HepG2 (cell line): ENCODE data around the gene PIGA. TPM values are rescaled to one million over a fixed set of nuclear protein-coding genes. Genes with fewer than 3 reads are reported as not detected.

Source experiments
- ATAC-seq: fragments of 200-7000 bp; cut with Tn5 transposase; 3 replicates; pipeline ENCODE4 v1.9.1; 2020; ENCODE audit warnings: mild to moderate bottlenecking, moderate library complexity
- BruUV-seq: library from RNA; stranded (reverse); fragments of 400-500 nt; replicated peaks from 2 replicates; lab custom pipeline; 2021; lab: Mats Ljungman, UMichigan
- CTCF ChIA-PET: fragments of 300-600 bp; formaldehyde crosslinking; extraction: SDS; loops from one replicate; lab custom pipeline; 2021; ENCODE audit warnings: low total read pairs, inconsistent platforms, low intra/inter-chr PET ratio; lab: Yijun Ruan, JAX
- POLR2A ChIA-PET: fragments of 350-600 bp; sonication (Branson Sonifier 250); formaldehyde crosslinking; loops from one replicate; lab custom pipeline; 2020; ENCODE audit warnings: antibody characterized with exemption, inconsistent platforms; lab: Yijun Ruan, JAX
- DNase-seq: peaks from one replicate; pipeline ENCODE4 v3.0.0-alpha.2; 2015; ENCODE audit warnings: low spot score
- FAIRE-seq: peaks from 3 replicates; lab custom pipeline; 2011; peaks lifted over from hg19 to GRCh38; lab: Jason Lieb, UNC
- H2AFZ ChIP-seq: one replicate; pipeline ENCODE4 v1.6.1; 2011; ENCODE audit warnings: low read length, inconsistent platforms
- H3K27ac ChIP-seq: fragments of 300-600 bp; 3 replicates; pipeline ENCODE4 v1.8.0; 2011; ENCODE audit warnings: mixed run types, mild to moderate bottlenecking, mixed read lengths, low read length, inconsistent platforms; ENCODE audit not compliant: insufficient read depth; ENCODE audit errors: extremely low read length
- H3K27me3 ChIP-seq, 2 experiments: fragments of 200-600 bp in 1 of 2; 2 replicates in 1 of 2; 3 replicates in 1 of 2; pipeline versions ENCODE4 v1.6.0 to v1.8.0; 2011; ENCODE audit warnings: low read length in 2 of 2, mild to moderate bottlenecking in 2 of 2, moderate library complexity in 2 of 2, inconsistent platforms in 1 of 2; ENCODE audit not compliant: insufficient read depth in 2 of 2, control insufficient read depth in 1 of 2
- H3K36me3 ChIP-seq, 2 experiments: fragments of 200-600 bp in 1 of 2; replicated peaks in 1 of 2; 2 replicates in 1 of 2; 3 replicates in 1 of 2; pipeline versions ENCODE4 v1.5.1 to v1.8.0; 2011; ENCODE audit warnings: low read length in 2 of 2, inconsistent platforms in 1 of 2; ENCODE audit not compliant: insufficient read depth in 2 of 2, control insufficient read depth in 1 of 2
- H3K4me1 ChIP-seq: 2 replicates; pipeline ENCODE4 v1.5.1; 2012; ENCODE audit warnings: low read length, inconsistent platforms; ENCODE audit not compliant: insufficient read depth
- H3K4me2 ChIP-seq: 2 replicates; pipeline ENCODE4 v1.6.0; 2011; ENCODE audit warnings: low read depth, low read length, inconsistent platforms
- H3K4me3 ChIP-seq, 3 experiments: fragments of 200-600 bp in 1 of 3; sonication (generic), shearing (Covaris generic) in 1 of 3; replicated peaks in 1 of 3; 2 replicates each; pipeline ENCODE4 v1.5.1; 2011 to 2016; ENCODE audit warnings: low read length in 3 of 3, inconsistent platforms in 2 of 3, low read depth in 2 of 3, mild to moderate bottlenecking in 2 of 3, control low read depth in 1 of 3, mixed read lengths in 1 of 3; ENCODE audit not compliant: insufficient read depth in 1 of 3
- H3K79me2 ChIP-seq: one replicate; pipeline ENCODE4 v1.6.1; 2011; ENCODE audit warnings: low read length, inconsistent platforms; ENCODE audit not compliant: insufficient read depth
- H3K9ac ChIP-seq: 2 replicates; pipeline ENCODE4 v1.6.0; 2011; ENCODE audit warnings: mild to moderate bottlenecking, low read depth, low read length, inconsistent platforms; ENCODE audit not compliant: insufficient read depth
- H3K9me3 ChIP-seq: 2 replicates; pipeline ENCODE4 v1.5.1; 2012; ENCODE audit warnings: mild to moderate bottlenecking, low read length
- H4K20me1 ChIP-seq: 2 replicates; pipeline ENCODE4 v1.6.0; 2011; ENCODE audit warnings: inconsistent platforms, mild to moderate bottlenecking, low read length, moderate library complexity; ENCODE audit not compliant: insufficient read depth
- ARNTL ChIP-seq: sonication (generic); formaldehyde crosslinking; IDR thresholded peaks from 2 replicates; pipeline ENCODE4 v1.4.0; 2020; ENCODE audit warnings: mild to moderate bottlenecking, missing genetic modification reagents
- GMEB2 ChIP-seq: IDR thresholded peaks from 2 replicates; pipeline ENCODE4 v1.6.1; 2016; ENCODE audit warnings: missing biosample characterization, missing genetic modification reagents, low read depth
- HES4 ChIP-seq: sonication (generic); formaldehyde crosslinking; IDR thresholded peaks from 2 replicates; pipeline ENCODE4 v1.9.0; 2021; ENCODE audit warnings: mild to moderate bottlenecking, missing genetic modification reagents, borderline replicate concordance
- HNRNPLL ChIP-seq: fragments of 200-400 bp; formaldehyde crosslinking; IDR thresholded peaks from 2 replicates; pipeline ENCODE4 v1.6.1; 2017; ENCODE audit warnings: mild to moderate bottlenecking, low read depth, low read length; ENCODE audit not compliant: poor library complexity, severe bottlenecking
- IKZF1 ChIP-seq: fragments of 450-650 bp; IDR thresholded peaks from 2 replicates; pipeline ENCODE4 v1.7.1; 2016
- MAF1 ChIP-seq: sonication (generic); formaldehyde crosslinking; IDR thresholded peaks from 2 replicates; pipeline ENCODE4 v1.5.0; 2020; ENCODE audit warnings: missing genetic modification reagents, borderline replicate concordance
- MLLT10 ChIP-seq: sonication (generic); formaldehyde crosslinking; IDR thresholded peaks from 2 replicates; pipeline ENCODE4 v1.4.0; 2020; ENCODE audit warnings: missing genetic modification reagents
- NR0B2 ChIP-seq: sonication (generic); formaldehyde crosslinking; IDR thresholded peaks from 2 replicates; pipeline ENCODE4 v1.4.0; 2020; ENCODE audit warnings: mild to moderate bottlenecking, missing genetic modification reagents
- NR1H2 ChIP-seq: sonication (generic); formaldehyde crosslinking; IDR thresholded peaks from 2 replicates; pipeline ENCODE4 v1.8.1; 2022; ENCODE audit warnings: low read depth, missing genetic modification reagents, borderline replicate concordance
- SATB2 ChIP-seq: sonication (generic); formaldehyde crosslinking; IDR thresholded peaks from 2 replicates; pipeline ENCODE4 v1.5.0; 2020; ENCODE audit warnings: missing genetic modification reagents
- ZBTB42 ChIP-seq: sonication (generic); formaldehyde crosslinking; IDR thresholded peaks from 2 replicates; pipeline ENCODE4 v1.5.0; 2020; ENCODE audit warnings: mild to moderate bottlenecking, missing genetic modification reagents
- ZGPAT ChIP-seq: IDR thresholded peaks from 2 replicates; pipeline ENCODE4 v1.6.1; 2016; ENCODE audit warnings: mild to moderate bottlenecking
- ZNF225 ChIP-seq: sonication (generic); formaldehyde crosslinking; IDR thresholded peaks from 2 replicates; pipeline ENCODE4 v1.4.0; 2020; ENCODE audit warnings: mild to moderate bottlenecking, missing genetic modification reagents
- ZNF484 ChIP-seq: sonication (generic); formaldehyde crosslinking; IDR thresholded peaks from 2 replicates; pipeline ENCODE4 v1.5.1; 2020; ENCODE audit warnings: mild to moderate bottlenecking, low read depth, missing genetic modification reagents, borderline replicate concordance
- ZNF567 ChIP-seq: sonication (generic); formaldehyde crosslinking; IDR thresholded peaks from 2 replicates; pipeline ENCODE4 v1.8.1; 2023; ENCODE audit warnings: mild to moderate bottlenecking, missing genetic modification reagents, borderline replicate concordance
- ZNF674 ChIP-seq: sonication (generic); formaldehyde crosslinking; IDR thresholded peaks from 2 replicates; pipeline ENCODE4 v1.5.0; 2020; ENCODE audit warnings: low read depth, mild to moderate bottlenecking, missing genetic modification reagents
- ZNF746 ChIP-seq: sonication (generic); formaldehyde crosslinking; IDR thresholded peaks from 2 replicates; pipeline ENCODE4 v1.8.0; 2022; ENCODE audit warnings: mild to moderate bottlenecking, missing genetic modification reagents
- WGBS: methylation state at CpG from one replicate; pipeline ENCODE4 v1.1.6; 2017; ENCODE audit warnings: low lambda C conversion rate; 5-methylcytosine and 5-hydroxymethylcytosine counted together
- in situ Hi-C: cut with HindIII; loops from 2 replicates; pipeline ENCODE4 v1.10.0; 2017; ENCODE audit warnings: low pct_unique_long_range_greater_than_20kb; ENCODE audit not compliant: extremely low pct_ligation_motif_present
- intact Hi-C: fragments of 100-400 bp; cut with micrococcal nuclease; formaldehyde crosslinking; loops from one replicate; pipeline ENCODE4 v1.10.0; 2022; ENCODE audit not compliant: unreplicated experiment
- polyA plus RNA-seq, 8 experiments: library from polyadenylated mRNA; depleted of rRNA in 3 of 8; stranded (reverse) in 7 of 8; unstranded in 1 of 8; fragments of >200 nt; fragmentation: Illumina TruSeq in 4 of 8; extraction: Trizol in 4 of 8; gene quantifications; 2 replicates each; pipeline versions ENCODE4 v1.2.1 to v1.2.3, GENCODE V29; 2011 to 2016; ENCODE audit warnings: low read depth in 4 of 8, missing spikeins in 1 of 8, mixed read lengths in 1 of 8; ENCODE audit not compliant: insufficient read depth in 1 of 8
- total RNA-seq, 5 experiments: library from RNA; depleted of rRNA; stranded (reverse); fragments of >200 nt; fragmentation: Illumina TruSeq; extraction: Trizol; gene quantifications; 2 replicates each; pipeline ENCODE4 v1.2.3, GENCODE V29; 2016; ENCODE audit warnings: low read depth in 1 of 5

PIGA gene
- total and polyA plus RNA-seq, 2 of the 13 experiments (the other 11 are each of a cell fraction or from before 2014, with no cell fraction given), result 6.0 to 13.0 TPM

- TF ChIP-seq ZNF225 (no peak), IKZF1 (no peak), NR1H2 (CRISPR knock-in tag) (no peak), ZNF674 (CRISPR knock-in tag) (no peak), MLLT10 (CRISPR knock-in tag) (no peak)
Observed at GRCh38 chrX:15293451-15293850, 41.9 kb downstream of the PIGA start (continued).

GRCh38 chrX:15292861-15293260, 42.5 kb downstream of the PIGA start:
- in situ Hi-C loops, result no loop called here
- CTCF ChIA-PET, result no interaction called here
- TF ChIP-seq ARNTL, result no peak
- TF ChIP-seq ZBTB42 (CRISPR knock-in tag), result no peak
- no peak for TF ChIP-seq ZNF484 (CRISPR knock-in tag)
- no peak for TF ChIP-seq HNRNPLL
- no peak for TF ChIP-seq GMEB2
- no peak for TF ChIP-seq SATB2
- no peak for TF ChIP-seq NR0B2 (CRISPR knock-in tag)
- TF ChIP-seq MAF1 (CRISPR knock-in tag), result no peak
- no peak for TF ChIP-seq ZNF567 (CRISPR knock-in tag)
- TF ChIP-seq HES4 (CRISPR knock-in tag), result no peak
- no peak for TF ChIP-seq ZNF746 (CRISPR knock-in tag)
- no peak for TF ChIP-seq ZGPAT (CRISPR knock-in tag)
- 0 out of 2 replicates have a peak, but pooled peaks cover under 1% of the 10 kb centered on the region for H3K4me1 ChIP-seq
- no peak for FAIRE-seq
- no peak for ATAC-seq
- H2AFZ ChIP-seq, result no peak overlapping the region
- BruUV-seq, result no TSS peak
- 52% methylated on average over 2 of the region's 3 CpGs for WGBS
- no peaks in the 10 kb centered on the region for H4K20me1 ChIP-seq
- H3K4me2 ChIP-seq, result no peak overlapping the region
- H3K27ac ChIP-seq, result no peak overlapping the region
- no peak overlapping the region for H3K4me3 ChIP-seq
- no peaks in the 10 kb centered on the region for H3K27me3 ChIP-seq
- no peak for DNase-seq
- POLR2A ChIA-PET, result no interaction called here
- intact Hi-C loops, result no loop called here
- no peaks in the 10 kb centered on the region for H3K79me2 ChIP-seq
- H3K9me3 ChIP-seq, result no peaks in the 10 kb centered on the region
- no peaks in the 10 kb centered on the region for H3K36me3 ChIP-seq
- no peak overlapping the region for H3K9ac ChIP-seq
